T-helper 1 cell treated with Interleukin-12 subunit alpha and Interleukin-12 subunit beta and Interleukin-4 antibody, amounts not matched to agents 30 ng/mL and 1 ng/mL, for 36 hours (primary cell): ENCODE results near the gene PRPF31. TPM values are rescaled to one million over a fixed set of nuclear protein-coding genes. Genes with fewer than 3 reads are reported as not detected.

ENCODE experiments used
- total RNA-seq: library from RNA; stranded (reverse); gene quantifications from 2 replicates; pipeline ENCODE4 v1.2.3, GENCODE V29; 2022

The PRPF31 gene
- total RNA-seq, 1 donor from 2014 or later, result 76.7 TPM

Other genes starting within 250 kb of the PRPF31 start
- gene MYADM, start 247.9 kb upstream of the PRPF31 start, total RNA-seq, result 100 and 101 TPM in 2 replicates
- gene PRKCG, start 233.6 kb upstream of the PRPF31 start, total RNA-seq, result 0.32 TPM in 1 of 2 replicates, not detected in the other
- gene CACNG7, start 206.5 kb upstream of the PRPF31 start, total RNA-seq, result not detected in 2 replicates
- gene CACNG8, start 152.8 kb upstream of the PRPF31 start, total RNA-seq, result not detected in 2 replicates
- not detected in 2 replicates for gene CACNG6, start 124.1 kb upstream of the PRPF31 start, total RNA-seq
- gene VSTM1, start 51.9 kb upstream of the PRPF31 start, total RNA-seq, result not detected in 2 replicates
- not detected in 2 replicates for gene TARM1, start 34.4 kb upstream of the PRPF31 start, total RNA-seq
- gene OSCAR, start 15.0 kb upstream of the PRPF31 start, total RNA-seq, result 0.22 TPM in 1 of 2 replicates, not detected in the other
- 108 and 124 TPM in 2 replicates for gene NDUFA3, start 12.9 kb upstream of the PRPF31 start, total RNA-seq
- 39.3 and 48.5 TPM in 2 replicates for gene TFPT, start 97 bp upstream of the PRPF31 start, total RNA-seq
- 64.3 and 64.8 TPM in 2 replicates for gene CNOT3, start 22.0 kb downstream of the PRPF31 start, total RNA-seq
- 7.1 and 8.9 TPM in 2 replicates for gene LENG1, start 44.0 kb downstream of the PRPF31 start, total RNA-seq
- gene TMC4, start 57.4 kb downstream of the PRPF31 start, total RNA-seq, result 4.6 and 4.9 TPM in 2 replicates
- gene MBOAT7, start 73.8 kb downstream of the PRPF31 start, total RNA-seq, result 54.2 and 60.6 TPM in 2 replicates
- gene TSEN34, start 75.6 kb downstream of the PRPF31 start, total RNA-seq, result 9.7 and 10.6 TPM in 2 replicates
- 1,118 and 1,120 TPM in 2 replicates for gene RPS9, start 85.1 kb downstream of the PRPF31 start, total RNA-seq
- gene LILRB3, start 107.3 kb downstream of the PRPF31 start, total RNA-seq, result 3.9 and 5.0 TPM in 2 replicates
- gene LILRA6, start 127.0 kb downstream of the PRPF31 start, total RNA-seq, result 0.63 and 1.1 TPM in 2 replicates
- gene LILRB5, start 141.5 kb downstream of the PRPF31 start, total RNA-seq, result not detected in 2 replicates
- not detected in 2 replicates for gene LILRB2, start 165.4 kb downstream of the PRPF31 start, total RNA-seq
- gene LILRA5, start 197.4 kb downstream of the PRPF31 start, total RNA-seq, result not detected in 2 replicates
- gene LILRA4, start 223.4 kb downstream of the PRPF31 start, total RNA-seq, result not detected in 2 replicates
- 94.0 and 99.5 TPM in 2 replicates for gene LAIR1, start 249.2 kb downstream of the PRPF31 start, total RNA-seq